Naive thymus-derived CD8-positive, alpha-beta T cell (primary cell): Measurements from ENCODE around the gene NRN1L. TPM values are rescaled to one million over a fixed set of nuclear protein-coding genes. Genes with fewer than 3 reads are reported as not detected.
"Not testable (repeated sequence)": the region's sequence is repeated elsewhere in the genome, so short reads cannot be mapped to it uniquely, and the experiment has no call there.

ENCODE experiments used
- ATAC-seq, 2 donors: fragments of 150-1000 bp; cut with Tn5 transposase in 1 of 2; sonication (Bioruptor Pico), chemical (Tn5 transposase) in 1 of 2; 1 replicate in 1 of 2; 2 replicates in 1 of 2; pipeline ENCODE4 v1.10.0; 2021; ENCODE audit warnings: mild to moderate bottlenecking in 2 of 2, moderate library complexity in 2 of 2
- POLR2A ChIA-PET: fragments of 350-600 bp; sonication (Branson Sonifier 250); formaldehyde crosslinking; loops from one replicate; lab custom pipeline; 2021; ENCODE audit warnings: antibody characterized with exemption; lab: Charles Lee
- DNase-seq, 10 donors: peaks; one replicate each; pipeline versions ENCODE4 v3.0.0 to v3.0.0-alpha.2; 2020 to 2022
- H3K27ac Mint-ChIP-seq, 10 donors: one replicate each; pipeline ENCODE4 v1.8.0; 2020 to 2022; ENCODE audit warnings: mild to moderate bottlenecking in 10 of 10, mixed read lengths in 10 of 10, moderate library complexity in 4 of 10, inconsistent platforms in 1 of 10
- H3K27me3 Mint-ChIP-seq, 5 donors: one replicate each; pipeline ENCODE4 v1.8.0; 2021 to 2022; ENCODE audit warnings: mixed read lengths in 5 of 5
- H3K36me3 Mint-ChIP-seq, 3 donors: one replicate each; pipeline ENCODE4 v1.8.0; 2020 to 2022; ENCODE audit warnings: mixed read lengths in 3 of 3, mild to moderate bottlenecking in 2 of 3, inconsistent platforms in 1 of 3
- H3K4me1 Mint-ChIP-seq, 4 donors: one replicate each; pipeline ENCODE4 v1.8.0; 2021 to 2022; ENCODE audit warnings: mixed read lengths in 4 of 4
- H3K4me3 Mint-ChIP-seq, 10 donors: one replicate each; pipeline ENCODE4 v1.8.0; 2020 to 2022; ENCODE audit warnings: mild to moderate bottlenecking in 10 of 10, mixed read lengths in 10 of 10, moderate library complexity in 6 of 10, inconsistent platforms in 1 of 10
- H3K9me3 Mint-ChIP-seq, 9 donors: one replicate each; pipeline ENCODE4 v1.8.0; 2020 to 2022; ENCODE audit warnings: mixed read lengths in 9 of 9, mild to moderate bottlenecking in 3 of 9, inconsistent platforms in 1 of 9, moderate library complexity in 1 of 9
- polyA plus RNA-seq, 3 donors: library from polyadenylated mRNA; unstranded; fragments of 300-500 nt; fragmentation: Illumina TruSeq; gene quantifications; one replicate each; pipeline ENCODE4 v1.2.3, GENCODE V29; 2021
- total RNA-seq, 8 experiments: library from RNA in 2 of 8; stranded (reverse) in 2 of 8; gene quantifications; one replicate each; pipeline ENCODE4 v1.2.3 and lab custom pipeline; 2021 to 2026

NRN1L gene
- total and polyA plus RNA-seq, 5 experiments from 2014 or later, result 2.6 to 5.3 TPM; not detected in 3

- Mint-ChIP-seq H3K27me3 (no peaks in the 10 kb centered on the region), H3K4me3 (no peak overlapping the region), H3K4me1 (peaks cover 5 to 24% (median 9%) of the 10 kb centered on the region in 4 donors), H3K9me3 (no peaks in the 10 kb centered on the region), H3K36me3 (peaks cover 0 to 26% (median 0%) of the 10 kb centered on the region in 3 donors), H3K27ac (peak overlapping the region in 5 of 10 donors; percentile 45 to 79 (median 60))
- POLR2A ChIA-PET, result no interaction called here
- ATAC-seq, result no peak
- DNase-seq, result no peak
These were observed 24.5 kb downstream of the NRN1L start for GRCh38 chr16:67909056-67909742.

GRCh38 chr16:67910158-67910557 lies 25.5 kb downstream of the NRN1L start:
- peaks cover 12 to 27% (median 13%) of the 10 kb centered on the region in 4 donors for H3K4me1 Mint-ChIP-seq
- H3K27ac Mint-ChIP-seq, result peak overlapping the region in 2 of 10 donors; percentile 22 to 52
- no peak overlapping the region for H3K4me3 Mint-ChIP-seq
- peak in 1 of 10 donors; percentile 26 for DNase-seq
- ATAC-seq, result peak; percentile 47 to 82
- POLR2A ChIA-PET, result no interaction called here
- peaks cover 0 to 28% (median 0%) of the 10 kb centered on the region in 3 donors for H3K36me3 Mint-ChIP-seq
- H3K9me3 Mint-ChIP-seq, result no peaks in the 10 kb centered on the region
- no peaks in the 10 kb centered on the region for H3K27me3 Mint-ChIP-seq

DNA sequence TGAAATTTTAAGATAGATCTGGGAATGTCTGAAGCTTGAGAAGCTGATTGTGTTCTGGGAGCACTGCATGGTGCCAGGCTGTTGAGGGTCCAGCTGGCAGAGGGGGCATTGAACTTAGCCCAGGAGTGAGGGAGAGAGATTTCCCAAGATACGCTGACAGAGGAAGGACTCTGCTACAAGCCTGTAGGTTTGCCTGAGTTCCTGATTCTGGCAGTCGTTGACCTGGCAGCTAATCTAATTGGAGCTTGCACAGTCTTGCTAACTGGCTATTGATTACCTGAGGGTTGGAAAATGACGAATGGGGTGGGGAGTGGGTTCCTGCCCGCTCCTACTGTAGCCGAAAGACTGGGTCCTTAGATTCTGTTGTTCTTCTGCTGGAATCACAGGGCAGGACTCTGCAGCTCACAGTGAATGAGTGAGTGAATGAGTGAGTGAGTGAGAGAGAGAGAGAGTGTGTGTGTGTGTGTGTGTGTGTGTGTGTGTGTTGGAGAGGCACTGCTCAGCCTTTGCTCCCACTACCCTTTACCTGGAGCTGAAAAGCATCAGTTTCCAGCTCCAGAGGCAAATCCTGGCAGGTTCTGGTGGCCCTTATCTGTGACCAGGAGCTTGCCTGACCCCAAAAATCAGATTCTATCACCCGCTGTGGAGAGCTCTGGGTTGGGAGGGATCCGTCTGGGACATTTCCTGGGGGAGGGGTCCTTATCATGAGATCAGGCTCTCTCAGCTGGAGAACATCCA lies 30.2 kb downstream of the NRN1L start:
- POLR2A ChIA-PET, result no interaction called here
- no peak for ATAC-seq
- peak overlapping the region in 1 of 10 donors; percentile 74 for H3K27ac Mint-ChIP-seq
- no peaks in the 10 kb centered on the region for H3K27me3 Mint-ChIP-seq
- H3K9me3 Mint-ChIP-seq, result no peaks in the 10 kb centered on the region
- peaks cover 0 to 31% (median 0%) of the 10 kb centered on the region in 3 donors for H3K36me3 Mint-ChIP-seq
- DNase-seq, result no peak
- no peak overlapping the region for H3K4me3 Mint-ChIP-seq
- H3K4me1 Mint-ChIP-seq, result peaks cover 26 to 58% (median 26%) of the 10 kb centered on the region in 4 donors

GRCh38 chr16:67915496-67915769 lies 30.7 kb downstream of the NRN1L start:
- ATAC-seq, H3K27me3 Mint-ChIP-seq, H3K27ac Mint-ChIP-seq, POLR2A ChIA-PET, H3K9me3 Mint-ChIP-seq, DNase-seq, H3K4me3 Mint-ChIP-seq: not testable (repeated sequence)
- Mint-ChIP-seq H3K4me1 (peaks cover 25 to 53% (median 27%) of the 10 kb centered on the region in 4 donors), H3K36me3 (peaks cover 0 to 28% (median 0%) of the 10 kb centered on the region in 3 donors)

DNA sequence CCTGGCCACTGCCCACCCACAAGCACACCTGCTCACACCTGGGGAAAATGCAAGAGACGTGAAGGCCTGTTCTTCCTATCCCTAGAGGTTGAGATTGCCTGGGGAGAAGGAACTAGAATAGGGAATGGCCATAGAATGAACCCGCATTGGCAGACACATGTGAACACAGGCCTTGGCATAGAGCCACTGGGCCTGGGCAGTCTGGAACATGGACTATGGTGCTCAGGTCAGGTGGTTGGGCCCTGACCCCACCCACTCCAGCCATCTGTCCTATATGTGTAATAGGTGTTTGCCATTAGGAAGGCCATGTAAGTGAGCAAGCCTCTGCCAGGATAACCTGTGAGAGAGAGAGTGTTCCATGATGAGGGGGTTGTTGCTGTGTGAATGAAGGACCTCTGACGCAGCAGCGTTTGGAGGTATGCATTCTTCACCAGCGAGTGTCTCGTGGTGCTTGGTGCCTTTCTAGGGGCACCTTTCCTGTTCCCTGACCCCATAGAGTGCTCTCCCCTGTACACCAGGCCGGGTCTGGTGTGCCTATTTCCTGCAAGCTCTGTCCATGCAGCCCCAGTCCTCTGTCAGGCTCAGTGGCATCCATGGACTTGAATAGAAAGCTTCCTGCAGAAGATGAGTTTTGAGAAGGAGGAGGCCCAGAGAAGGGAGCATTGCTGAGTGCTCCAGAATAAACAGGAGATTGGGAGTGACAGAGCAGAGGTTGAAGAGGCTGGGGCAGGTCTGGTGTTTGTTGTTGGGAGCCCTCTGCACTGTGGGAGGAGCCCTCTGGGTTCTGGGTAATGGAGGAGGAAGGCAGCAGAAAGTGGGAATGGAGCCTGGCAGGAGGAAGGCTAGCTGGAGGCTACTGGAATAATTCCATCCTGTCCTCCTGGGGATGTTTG lies 31.4 kb downstream of the NRN1L start:
- POLR2A ChIA-PET, result interaction anchor here (1.6 kb wide), 1 partner anchor 20 kb away, joined by 3 read pairs; the partner anchor contains the start of gene PSMB10

DNA sequence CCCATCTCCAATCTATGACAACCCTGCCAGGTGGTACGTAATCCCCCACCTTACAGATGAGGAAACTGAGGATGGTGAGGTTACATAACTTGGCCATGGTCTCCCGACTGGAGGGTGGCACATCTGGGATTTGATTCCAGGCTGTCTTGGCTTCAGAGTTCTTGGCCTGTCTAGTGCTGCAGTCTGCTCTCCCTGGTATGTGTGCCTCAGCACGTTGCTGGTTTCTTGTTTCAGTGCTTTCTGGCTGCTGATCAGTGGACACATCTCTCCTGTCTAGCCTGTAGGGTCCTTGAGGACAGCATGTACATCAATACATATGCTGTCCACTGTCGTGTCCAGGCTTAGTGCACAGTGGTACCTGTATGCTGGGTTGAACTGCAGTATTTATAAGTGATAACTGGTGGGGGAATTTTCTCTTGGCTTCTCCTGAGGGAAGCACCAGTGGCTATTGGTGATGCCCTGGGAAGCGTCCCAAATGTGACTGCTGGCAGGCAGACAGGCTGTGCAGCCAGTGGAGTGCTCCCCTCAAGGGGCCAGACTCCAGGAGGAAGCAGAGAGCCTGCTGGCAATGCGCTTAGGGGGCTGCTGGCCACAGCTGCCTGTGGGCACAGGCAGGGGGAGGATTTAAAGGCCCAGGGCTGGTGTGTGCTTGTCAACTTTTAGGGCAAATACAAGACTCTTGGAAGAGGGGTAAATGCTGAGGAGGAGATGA lies 32.6 kb downstream of the NRN1L start:
- Mint-ChIP-seq H3K27ac (peak overlapping the region in 8 of 10 donors; percentile 20 to 82 (median 44)), H3K4me3 (no peak overlapping the region), H3K27me3 (no peaks in the 10 kb centered on the region), H3K9me3 (no peaks in the 10 kb centered on the region), H3K4me1 (peaks cover 28 to 51% (median 30%) of the 10 kb centered on the region in 4 donors), H3K36me3 (peaks cover 0 to 28% (median 0%) of the 10 kb centered on the region in 3 donors)
- DNase-seq (no peak), ATAC-seq (no peak)
- POLR2A ChIA-PET, result interaction anchor here (0.5 to 1.6 kb wide), 2 partner anchors 19 to 628 kb away, joined by 3 read pairs; partner anchors contain the start of gene PSMB10

More for the DNA sequence above, 31.4 kb downstream of the NRN1L start:
- Mint-ChIP-seq H3K36me3 (peaks cover 0 to 28% (median 0%) of the 10 kb centered on the region in 3 donors), H3K9me3 (no peaks in the 10 kb centered on the region), H3K4me1 (peaks cover 22 to 49% (median 26%) of the 10 kb centered on the region in 4 donors), H3K27me3 (no peaks in the 10 kb centered on the region), H3K4me3 (no peak overlapping the region), H3K27ac (peak overlapping the region in 4 of 10 donors; percentile 35 to 71 (median 58))
- DNase-seq (no peak), ATAC-seq (no peak)

DNA sequence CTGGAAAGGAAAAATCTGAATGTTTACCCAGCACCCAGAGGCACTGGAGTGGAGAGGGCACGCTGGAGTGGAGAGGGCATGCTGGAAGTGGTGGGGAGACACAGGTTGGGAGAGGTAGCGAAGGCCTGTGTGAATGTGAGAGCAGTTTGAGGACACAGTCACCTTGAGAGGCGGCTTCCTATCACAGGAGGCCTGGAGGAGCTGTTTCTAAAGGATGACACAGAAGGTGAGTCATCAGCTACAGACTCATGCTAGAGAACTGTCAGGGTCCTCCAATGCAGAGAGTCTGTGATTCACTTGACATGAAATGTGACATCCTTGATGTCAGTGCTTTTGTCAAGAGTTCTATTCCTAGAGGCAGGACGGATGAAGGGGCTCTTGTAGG lies 33.2 kb downstream of the NRN1L start:
- Mint-ChIP-seq H3K27me3 (no peaks in the 10 kb centered on the region), H3K27ac (peak overlapping the region in 5 of 10 donors; percentile 38 to 82 (median 63)), H3K4me3 (no peak overlapping the region), H3K9me3 (no peaks in the 10 kb centered on the region), H3K4me1 (peaks cover 30 to 53% (median 32%) of the 10 kb centered on the region in 4 donors), H3K36me3 (peaks cover 0 to 28% (median 0%) of the 10 kb centered on the region in 3 donors)
- POLR2A ChIA-PET, result interaction anchor here (0.5 kb wide), 1 partner anchor 627 kb away, joined by 3 read pairs; no protein-coding TSS in a partner anchor
- ATAC-seq (no peak), DNase-seq (no peak)

DNA sequence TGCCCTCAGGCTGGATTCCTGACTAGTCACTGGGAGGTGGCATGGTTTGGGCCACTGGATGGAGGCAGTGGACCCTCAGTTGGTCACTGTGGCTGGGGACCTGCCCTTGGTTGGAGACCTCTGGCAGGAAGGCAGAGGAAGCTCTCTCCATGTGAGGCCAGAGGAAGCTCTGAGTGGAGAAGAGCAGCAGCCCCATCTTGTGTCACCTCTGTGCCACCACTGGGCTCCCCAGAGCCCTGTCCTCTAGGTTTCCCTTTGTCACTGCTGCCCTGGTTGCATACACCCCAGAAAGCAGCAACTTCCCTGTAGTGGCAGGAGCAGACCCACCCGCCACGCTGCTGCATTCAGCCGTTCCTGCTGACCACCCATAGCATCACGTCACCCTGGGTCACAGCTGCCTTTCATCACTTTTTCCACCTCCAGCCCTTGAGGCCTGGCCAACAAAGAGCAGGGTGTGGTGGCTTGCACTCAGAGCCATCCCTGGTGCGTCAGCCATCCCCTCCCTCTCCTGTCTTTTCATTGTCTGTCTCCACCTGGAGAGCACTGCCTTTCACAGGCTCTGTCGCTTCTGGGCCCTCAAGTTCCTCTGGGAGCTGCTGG lies 35.0 kb downstream of the NRN1L start:
- peak in 1 of 10 donors; percentile 31 for DNase-seq
- POLR2A ChIA-PET, result interaction anchor here (1.6 kb wide), 1 partner anchor 16 kb away, joined by 4 read pairs; no protein-coding TSS in a partner anchor
- Mint-ChIP-seq H3K9me3 (no peaks in the 10 kb centered on the region), H3K4me3 (no peak overlapping the region), H3K4me1 (peaks cover 27 to 47% (median 30%) of the 10 kb centered on the region in 4 donors), H3K36me3 (peaks cover 0 to 21% (median 0%) of the 10 kb centered on the region in 3 donors), H3K27ac (peak overlapping the region in 2 of 10 donors; percentile 29 to 51), H3K27me3 (no peaks in the 10 kb centered on the region)
- ATAC-seq, result no peak

GRCh38 chr16:67922221-67922620 lies 37.5 kb downstream of the NRN1L start:
- POLR2A ChIA-PET, result interaction anchor here (1.0 to 1.2 kb wide), 2 partner anchors 8 to 13 kb away, joined by 3 to 4 read pairs; no protein-coding TSS in a partner anchor

GRCh38 chr16:67922740-67923139 lies 38.1 kb downstream of the NRN1L start:
- DNase-seq (no peak), ATAC-seq (no peak)
- Mint-ChIP-seq H3K27me3 (no peaks in the 10 kb centered on the region), H3K9me3 (no peaks in the 10 kb centered on the region), H3K27ac (peak overlapping the region in 1 of 10 donors; percentile 31), H3K4me1 (peaks cover 9 to 26% (median 18%) of the 10 kb centered on the region in 4 donors), H3K36me3 (peaks cover 0 to 3% (median 0%) of the 10 kb centered on the region in 3 donors), H3K4me3 (no peak overlapping the region)
- POLR2A ChIA-PET, result interaction anchor here (0.6 to 1.2 kb wide), 3 partner anchors 8 to 364 kb away, joined by 3 to 4 read pairs (median 3); no protein-coding TSS in a partner anchor

More at GRCh38 chr16:67922221-67922620, 37.5 kb downstream of the NRN1L start:
- Mint-ChIP-seq H3K27ac (peak overlapping the region in 5 of 10 donors; percentile 22 to 44 (median 37)), H3K27me3 (no peaks in the 10 kb centered on the region), H3K4me3 (no peak overlapping the region), H3K9me3 (no peaks in the 10 kb centered on the region), H3K36me3 (peaks cover 0 to 7% (median 0%) of the 10 kb centered on the region in 3 donors), H3K4me1 (peaks cover 14 to 32% (median 23%) of the 10 kb centered on the region in 4 donors)
- ATAC-seq (no peak), DNase-seq (no peak)
